Activated CD8-positive, alpha-beta memory T cell treated with anti-CD3 and anti-CD28 coated beads, Interleukin-2, amount 10 ng/mL, durations not matched to agents 7 days and 5 days (primary cell): ENCODE results near the gene TARBP1. TPM values are rescaled to one million over a fixed set of nuclear protein-coding genes. Genes with fewer than 3 reads are reported as not detected.
A peak's percentile ranks its signal among the peaks of the same experiment; 100 is the strongest.

Experiments used
- ATAC-seq: fragments of 150-1000 bp; cut with Tn5 transposase; one replicate; pipeline ENCODE4 v1.10.0; 2021; ENCODE audit warnings: moderate library complexity
- CTCF ChIA-PET: fragments of 350-600 bp; sonication (Branson Sonifier 250); formaldehyde crosslinking; loops from one replicate; lab custom pipeline; 2021; ENCODE audit warnings: antibody characterized with exemption; lab: Charles Lee
- DNase-seq: peaks from one replicate; pipeline ENCODE4 v3.0.0-alpha.2; 2020
- H3K27ac Mint-ChIP-seq: one replicate; pipeline ENCODE4 v1.8.0; 2021; ENCODE audit warnings: mild to moderate bottlenecking, mixed read lengths
- H3K27me3 Mint-ChIP-seq: one replicate; pipeline ENCODE4 v1.8.0; 2021; ENCODE audit warnings: mixed read lengths
- H3K36me3 Mint-ChIP-seq: one replicate; pipeline ENCODE4 v1.8.0; 2021; ENCODE audit warnings: mild to moderate bottlenecking, mixed read lengths
- H3K4me1 Mint-ChIP-seq: one replicate; pipeline ENCODE4 v1.8.0; 2021; ENCODE audit warnings: mixed read lengths
- H3K4me3 Mint-ChIP-seq: one replicate; pipeline ENCODE4 v1.8.0; 2021; ENCODE audit warnings: mild to moderate bottlenecking, moderate library complexity, mixed read lengths
- H3K9me3 Mint-ChIP-seq: one replicate; pipeline ENCODE4 v1.8.0; 2022; ENCODE audit warnings: low read depth, mixed read lengths
- total RNA-seq, 2 experiments: library from RNA; stranded (reverse); gene quantifications; one replicate each; pipeline ENCODE4 v1.2.3, GENCODE V29; 2021

The TARBP1 gene
- total RNA-seq, 2 experiments from 2014 or later = 40.0 to 44.9 TPM

DNA sequence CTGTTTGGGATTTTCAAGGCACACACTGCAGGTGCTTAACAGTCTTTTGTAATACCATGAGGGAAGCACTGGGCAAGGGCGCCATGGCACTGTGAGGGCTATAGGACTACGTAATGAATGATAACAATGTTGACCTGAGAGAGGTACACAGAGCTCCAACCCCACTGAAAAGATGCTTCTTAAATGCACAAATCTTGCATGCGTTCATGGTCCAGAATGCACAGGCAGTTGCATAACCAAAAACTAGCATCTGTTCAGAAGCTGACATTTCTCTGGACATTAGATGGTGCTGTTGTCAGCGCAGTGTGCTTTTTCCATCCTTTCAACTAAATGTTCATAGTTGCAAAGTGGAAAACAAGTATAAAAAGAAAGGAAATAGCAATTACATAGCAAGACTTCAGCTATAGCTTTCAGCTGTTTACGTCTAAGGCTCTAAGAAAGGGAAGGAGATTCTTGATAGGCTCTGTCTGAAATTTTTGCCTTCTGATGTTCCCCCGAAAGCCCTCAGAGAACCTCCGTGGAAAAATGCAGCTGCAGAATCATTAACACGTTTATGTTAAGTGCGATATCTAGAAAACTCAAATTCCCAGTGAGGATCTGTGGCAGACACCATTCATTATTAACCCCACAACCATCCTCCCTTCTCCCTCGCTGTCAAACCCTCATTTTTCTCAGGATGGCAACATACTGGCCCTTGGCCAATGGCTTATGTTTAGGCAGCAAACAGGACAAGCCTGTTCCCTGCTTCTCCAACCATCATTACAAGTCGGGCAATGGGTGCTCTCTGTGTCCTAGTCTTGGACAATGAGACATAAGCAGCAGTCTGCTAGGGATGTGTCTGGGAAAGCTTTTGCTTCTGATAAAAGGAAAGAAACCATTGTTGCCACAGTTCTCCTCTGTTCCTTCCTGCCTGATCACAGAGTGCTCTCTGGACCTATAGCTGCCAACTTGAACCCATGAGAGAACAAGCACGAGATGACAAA, 8.2 kb upstream of the TARBP1 start:
- peak overlapping the region; percentile 86 for H3K27ac Mint-ChIP-seq
- ATAC-seq = peak; percentile 48

DNA sequence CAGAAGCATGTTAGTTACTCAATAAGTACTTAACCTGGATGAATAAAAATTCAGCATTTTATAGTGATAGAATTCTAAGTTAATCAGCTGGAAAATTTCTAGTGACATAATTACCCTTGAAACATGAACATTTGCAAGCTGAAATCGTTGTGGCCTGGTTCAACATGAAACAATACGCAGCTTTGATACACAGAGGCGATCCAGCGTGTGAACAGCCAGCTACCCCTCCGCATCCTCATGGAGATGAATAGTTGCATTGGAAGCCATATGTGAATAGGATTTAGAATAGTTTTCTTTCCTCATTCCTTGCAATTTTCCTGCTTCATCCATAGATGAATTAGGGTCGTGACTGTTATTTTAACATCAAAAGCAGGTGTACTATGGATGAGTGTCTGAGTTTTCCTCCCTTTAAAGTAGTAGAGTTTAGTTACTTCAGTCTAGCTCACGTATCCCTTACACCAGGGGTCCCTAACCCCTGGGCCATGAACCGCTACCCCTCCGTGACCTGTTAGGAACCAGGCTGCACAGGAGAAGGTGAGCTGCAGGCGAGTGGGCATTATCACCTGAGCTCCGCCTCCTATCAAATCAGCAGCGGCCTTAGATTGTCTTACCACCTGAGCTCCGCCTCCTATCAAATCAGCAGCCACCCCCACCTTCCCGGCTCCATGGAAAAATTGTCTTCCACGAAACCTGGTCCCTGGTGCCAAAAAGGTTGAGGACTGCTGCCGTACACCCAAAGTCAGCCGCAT, 6.2 kb upstream of the TARBP1 start:
- H3K9me3 Mint-ChIP-seq = no peaks in the 10 kb centered on the region

More for the DNA sequence above, 8.2 kb upstream of the TARBP1 start:
- Mint-ChIP-seq H3K27me3 (peaks cover 14% of the 10 kb centered on the region), H3K4me1 (peaks cover 37% of the 10 kb centered on the region), H3K4me3 (no peak overlapping the region), H3K9me3 (no peaks in the 10 kb centered on the region), H3K36me3 (no peaks in the 10 kb centered on the region)
- peak; percentile 60 for DNase-seq
- CTCF ChIA-PET = interaction anchor here (0.6 to 4.1 kb wide), 22 partner anchors 7 to 930 kb away, joined by 3 to 22 read pairs (median 4); no protein-coding TSS in a partner anchor

DNA sequence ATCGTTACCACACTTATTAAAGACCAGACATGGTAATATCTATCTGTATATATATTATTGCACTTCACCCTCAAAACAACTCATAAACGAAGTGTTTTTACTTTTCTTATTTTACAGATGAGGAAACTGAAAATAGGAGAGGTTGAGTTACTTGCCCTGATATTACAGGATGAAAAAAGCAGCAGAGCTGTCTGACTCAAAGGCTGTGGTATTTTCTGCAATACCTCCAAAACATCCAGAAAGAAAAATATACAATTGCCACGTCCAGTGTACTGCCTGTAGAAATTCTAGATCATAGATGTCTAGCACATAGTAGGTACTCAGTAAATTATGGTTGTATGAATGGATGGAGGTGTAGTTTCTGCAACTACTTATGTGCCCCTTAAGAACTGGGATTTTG, 5.2 kb upstream of the TARBP1 start:
- DNase-seq = no peak
- no peak overlapping the region for H3K27ac Mint-ChIP-seq
- H3K4me3 Mint-ChIP-seq = no peak overlapping the region
- H3K9me3 Mint-ChIP-seq = no peaks in the 10 kb centered on the region
- H3K27me3 Mint-ChIP-seq = peaks cover 18% of the 10 kb centered on the region
- no peaks in the 10 kb centered on the region for H3K36me3 Mint-ChIP-seq
- CTCF ChIA-PET = interaction anchor here (0.8 to 4.1 kb wide), 2 partner anchors 600 to 932 kb away, joined by 3 to 19 read pairs; no protein-coding TSS in a partner anchor
- no peak for ATAC-seq
- H3K4me1 Mint-ChIP-seq = peaks cover 27% of the 10 kb centered on the region

More for the DNA sequence above, 6.2 kb upstream of the TARBP1 start:
- no peak for DNase-seq
- no peak overlapping the region for H3K27ac Mint-ChIP-seq
- peaks cover 28% of the 10 kb centered on the region for H3K4me1 Mint-ChIP-seq
- CTCF ChIA-PET = interaction anchor here (0.8 to 4.1 kb wide), 5 partner anchors 11 to 931 kb away, joined by 3 to 22 read pairs (median 19); no protein-coding TSS in a partner anchor
- peaks cover 18% of the 10 kb centered on the region for H3K27me3 Mint-ChIP-seq
- H3K4me3 Mint-ChIP-seq = no peak overlapping the region
- ATAC-seq = no peak
- no peaks in the 10 kb centered on the region for H3K36me3 Mint-ChIP-seq

DNA sequence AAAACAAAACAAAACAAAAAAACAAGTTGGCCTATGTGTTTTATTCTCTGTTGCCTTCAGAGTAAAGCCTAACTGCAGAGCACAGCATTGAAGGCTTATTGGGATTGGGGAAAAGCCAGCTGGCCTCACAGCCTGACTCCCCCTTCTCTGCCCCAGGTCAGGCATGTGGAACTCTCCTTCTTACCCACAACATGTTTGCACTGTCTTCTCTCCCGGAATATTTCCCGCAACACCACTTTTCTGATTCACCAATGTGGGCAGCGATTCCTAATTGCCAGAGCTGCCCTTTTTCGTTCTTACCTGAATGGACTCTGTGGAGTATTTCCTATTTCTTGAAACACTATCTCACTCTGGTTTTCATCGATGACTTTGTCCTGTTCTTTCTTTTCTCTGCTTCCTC, 2.8 kb upstream of the TARBP1 start:
- no peaks in the 10 kb centered on the region for H3K36me3 Mint-ChIP-seq
- no peak for DNase-seq
- H3K27me3 Mint-ChIP-seq = peaks cover 18% of the 10 kb centered on the region
- CTCF ChIA-PET = interaction anchor here (0.8 kb wide), 1 partner anchor 844 kb away, joined by 3 read pairs; no protein-coding TSS in a partner anchor
- peaks cover 17% of the 10 kb centered on the region for H3K4me1 Mint-ChIP-seq
- H3K4me3 Mint-ChIP-seq = no peak overlapping the region
- ATAC-seq = no peak
- no peak overlapping the region for H3K27ac Mint-ChIP-seq
- H3K9me3 Mint-ChIP-seq = no peaks in the 10 kb centered on the region

DNA sequence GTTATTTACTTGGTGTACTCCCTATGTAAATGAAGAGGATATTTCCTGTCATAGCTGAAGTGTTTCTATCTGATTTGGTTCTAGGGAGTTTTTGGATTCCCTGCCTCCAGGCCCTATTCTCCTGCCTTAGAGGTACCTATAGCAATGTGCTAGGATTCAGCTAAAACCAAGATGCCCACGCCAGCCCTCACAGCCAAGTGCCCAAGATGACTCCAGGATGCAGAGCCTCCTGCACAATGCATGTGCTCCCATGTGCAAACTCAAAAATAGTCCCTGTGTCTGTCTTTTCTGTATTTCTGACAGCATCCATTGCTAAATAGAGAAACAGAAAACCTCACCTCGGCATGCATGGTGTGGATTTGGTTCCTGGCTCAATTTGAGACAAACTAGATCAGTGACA, 887 bp upstream of the TARBP1 start:
- CTCF ChIA-PET = interaction anchor here (1.0 to 1.9 kb wide), 5 partner anchors 8 to 122 kb away, joined by 3 to 6 read pairs (median 3); no protein-coding TSS in a partner anchor
- Mint-ChIP-seq H3K27me3 (peaks cover 18% of the 10 kb centered on the region), H3K36me3 (peaks cover 6% of the 10 kb centered on the region), H3K9me3 (no peaks in the 10 kb centered on the region), H3K4me1 (peaks cover 33% of the 10 kb centered on the region), H3K27ac (no peak overlapping the region), H3K4me3 (no peak overlapping the region)
- ATAC-seq = no peak
- DNase-seq = no peak

DNA sequence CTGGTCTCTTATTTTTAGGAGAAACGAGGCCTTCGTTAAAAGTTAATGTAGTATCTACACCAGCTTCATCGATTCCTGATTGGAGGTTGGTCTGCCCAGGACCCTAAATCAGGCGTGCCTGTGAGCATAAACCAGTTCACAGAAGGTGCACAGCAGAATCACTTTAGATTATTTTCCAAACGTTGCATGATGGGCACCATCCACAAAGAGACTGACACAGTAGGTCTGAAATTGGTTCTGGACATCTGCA, 256 bp upstream of the TARBP1 start:
- Mint-ChIP-seq H3K4me3 (peak overlapping the region; percentile 65), H3K9me3 (no peaks in the 10 kb centered on the region), H3K27me3 (peaks cover 18% of the 10 kb centered on the region), H3K27ac (peak overlapping the region; percentile 66), H3K4me1 (peaks cover 39% of the 10 kb centered on the region), H3K36me3 (peaks cover 8% of the 10 kb centered on the region)
- DNase-seq = no peak
- no peak for ATAC-seq
- CTCF ChIA-PET = interaction anchor here (0.8 to 1.9 kb wide), 6 partner anchors 8 to 122 kb away, joined by 3 to 6 read pairs (median 4); no protein-coding TSS in a partner anchor

DNA sequence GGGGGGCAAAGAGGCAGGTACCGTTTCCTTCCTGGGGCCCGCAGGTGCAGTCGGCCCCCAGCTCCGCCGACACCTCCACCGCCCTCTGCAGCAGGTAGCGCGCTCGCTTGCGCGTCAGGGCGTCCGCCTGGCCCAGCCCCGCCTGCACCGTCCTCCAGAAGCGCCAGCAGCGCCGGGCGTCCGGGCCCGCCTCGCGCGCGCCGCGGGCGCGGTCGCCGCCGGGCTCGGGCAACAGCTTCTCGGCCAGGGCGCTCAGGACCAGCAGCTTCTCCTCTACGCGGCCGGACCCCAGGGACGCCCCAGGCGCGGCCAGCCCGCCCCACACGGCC, 863 bp downstream of the TARBP1 start:
- CTCF ChIA-PET = interaction anchor here (0.7 to 1.9 kb wide), 5 partner anchors 9 to 605 kb away, joined by 3 to 9 read pairs (median 4); partner anchors contain the start of gene COA6
- peak; percentile 81 for DNase-seq
- H3K27me3 Mint-ChIP-seq = peaks cover 14% of the 10 kb centered on the region
- ATAC-seq = peak; percentile 84
- H3K4me1 Mint-ChIP-seq = peaks cover 48% of the 10 kb centered on the region
- no peaks in the 10 kb centered on the region for H3K9me3 Mint-ChIP-seq
- peak overlapping the region; percentile 80 for H3K4me3 Mint-ChIP-seq
- peaks cover 8% of the 10 kb centered on the region for H3K36me3 Mint-ChIP-seq
- H3K27ac Mint-ChIP-seq = peak overlapping the region; percentile 77

DNA sequence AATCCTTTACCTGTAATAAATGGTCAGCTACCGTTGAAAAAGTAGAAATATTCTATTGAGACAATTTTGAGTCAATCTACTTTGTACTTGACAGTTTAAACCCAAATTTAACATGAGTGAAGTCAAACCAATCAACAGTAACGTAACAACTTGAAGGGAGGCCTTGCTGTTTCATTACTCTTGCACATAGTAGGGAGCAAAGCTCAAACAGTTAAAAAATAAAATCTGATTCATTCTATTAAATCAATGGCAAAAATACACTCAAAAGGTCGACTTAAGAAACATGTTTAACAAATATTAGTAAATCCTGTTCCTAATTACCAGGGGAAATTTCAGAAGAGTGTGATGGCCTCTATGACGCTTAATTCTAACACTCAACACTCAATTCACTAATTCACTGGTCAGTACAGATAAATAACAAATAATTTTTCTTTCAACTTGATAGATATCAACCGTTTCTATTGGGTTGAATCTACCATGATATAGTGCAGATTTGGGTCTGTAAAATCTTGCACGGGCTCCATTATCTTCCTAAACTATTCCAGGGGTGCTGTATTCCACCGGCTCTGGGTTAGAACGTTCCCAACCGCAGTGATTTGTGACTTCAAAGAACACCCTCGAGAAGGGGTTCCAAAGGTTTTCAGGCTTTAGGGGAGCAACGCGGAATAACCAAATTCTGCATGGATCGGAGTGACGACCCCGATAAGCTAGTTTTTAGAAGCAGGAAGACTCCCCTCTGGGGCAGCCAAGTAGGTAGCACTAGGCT, 1.4 kb downstream of the TARBP1 start:
- CTCF ChIA-PET = interaction anchor here (0.7 to 1.9 kb wide), 5 partner anchors 10 to 606 kb away, joined by 3 to 9 read pairs (median 4); partner anchors contain the start of gene COA6
- peaks cover 53% of the 10 kb centered on the region for H3K4me1 Mint-ChIP-seq

DNA sequence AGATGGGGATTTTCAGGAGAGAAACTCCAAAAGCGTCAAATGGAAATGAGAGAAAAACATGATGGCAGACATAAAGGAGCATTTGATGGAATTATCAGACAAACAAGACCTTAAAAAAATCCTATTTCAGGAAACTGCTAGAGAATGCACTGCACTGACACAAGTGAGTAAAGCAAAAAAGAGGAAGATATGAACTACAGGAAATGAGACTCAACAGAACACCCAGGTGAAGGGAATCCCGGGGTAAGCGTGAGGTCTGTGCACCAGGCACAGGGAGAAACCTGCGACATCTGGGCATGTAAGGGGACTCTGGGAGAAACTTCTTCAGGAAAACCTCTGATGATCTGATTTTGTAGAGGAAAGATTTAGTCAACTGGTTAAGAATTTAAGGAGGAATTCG, 2.8 kb downstream of the TARBP1 start:
- DNase-seq = no peak
- no peak for ATAC-seq
- Mint-ChIP-seq H3K4me1 (peaks cover 55% of the 10 kb centered on the region), H3K9me3 (no peaks in the 10 kb centered on the region), H3K36me3 (peaks cover 8% of the 10 kb centered on the region), H3K27ac (peak overlapping the region; percentile 73), H3K27me3 (no peaks in the 10 kb centered on the region), H3K4me3 (peak overlapping the region; percentile 55)
- CTCF ChIA-PET = no interaction called here

More for the DNA sequence above, 1.4 kb downstream of the TARBP1 start:
- Mint-ChIP-seq H3K9me3 (no peaks in the 10 kb centered on the region), H3K27me3 (peaks cover 9% of the 10 kb centered on the region), H3K36me3 (peaks cover 8% of the 10 kb centered on the region), H3K4me3 (peak overlapping the region; percentile 80), H3K27ac (peak overlapping the region; percentile 77)
- DNase-seq (no peak), ATAC-seq (no peak)

DNA sequence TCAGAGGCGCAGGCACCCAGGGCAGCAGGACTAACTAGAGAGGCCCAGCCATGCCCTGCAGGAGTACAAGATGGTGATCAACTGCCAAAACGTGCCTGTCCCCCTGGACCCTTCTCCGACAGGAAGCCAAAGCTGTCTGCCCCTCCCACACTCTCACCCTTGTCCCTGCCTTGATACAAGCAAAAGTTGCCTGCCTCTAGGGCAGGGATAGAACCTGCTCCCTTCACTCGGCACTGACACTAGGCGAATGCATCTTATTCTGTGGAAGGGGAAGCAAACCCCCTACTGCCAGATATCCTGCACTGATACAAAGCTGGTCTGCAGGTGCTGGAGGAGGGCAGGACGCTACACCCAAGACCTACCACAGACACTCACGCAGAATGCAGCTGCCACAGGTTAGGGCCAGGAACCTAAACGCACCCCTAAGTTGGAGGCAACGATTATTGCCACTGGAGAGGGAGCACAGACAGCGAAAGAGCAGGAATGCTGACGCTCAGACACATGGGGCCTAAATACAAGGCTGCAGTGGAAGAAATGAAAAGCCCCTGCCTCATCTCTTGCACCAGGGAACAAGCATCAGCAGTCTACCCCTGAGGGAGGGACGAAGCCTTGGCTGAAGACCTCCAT, 3.7 kb downstream of the TARBP1 start:
- Mint-ChIP-seq H3K4me3 (no peak overlapping the region), H3K9me3 (no peaks in the 10 kb centered on the region), H3K27ac (no peak overlapping the region), H3K36me3 (peaks cover 12% of the 10 kb centered on the region), H3K4me1 (peaks cover 55% of the 10 kb centered on the region), H3K27me3 (no peaks in the 10 kb centered on the region)
- no peak for ATAC-seq
- DNase-seq = no peak
- CTCF ChIA-PET = interaction anchor here (0.6 kb wide), 1 partner anchor 28 kb away, joined by 3 read pairs; no protein-coding TSS in a partner anchor

DNA sequence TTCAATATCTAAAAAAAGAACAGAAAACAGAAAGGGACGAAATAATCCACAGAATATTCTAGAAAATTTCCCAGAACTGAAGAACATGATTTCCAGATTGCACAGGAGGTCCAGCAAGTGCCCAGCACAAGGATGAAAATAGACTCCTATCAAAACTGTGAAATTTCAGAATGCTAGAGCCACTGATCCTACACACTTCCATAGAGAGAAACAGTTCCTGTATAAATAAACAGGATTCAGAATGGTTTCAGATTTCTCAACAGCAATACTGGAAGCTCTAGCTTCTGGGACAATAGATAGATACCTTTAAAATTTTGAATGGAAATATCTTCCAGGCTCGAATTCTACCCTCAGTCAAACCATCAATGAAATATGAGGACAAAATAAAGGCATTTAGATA, 4.6 kb downstream of the TARBP1 start:
- H3K4me3 Mint-ChIP-seq = no peak overlapping the region
- no peaks in the 10 kb centered on the region for H3K9me3 Mint-ChIP-seq
- H3K27me3 Mint-ChIP-seq = no peaks in the 10 kb centered on the region
- peaks cover 52% of the 10 kb centered on the region for H3K4me1 Mint-ChIP-seq
- no peak for ATAC-seq
- H3K36me3 Mint-ChIP-seq = peaks cover 18% of the 10 kb centered on the region
- CTCF ChIA-PET = interaction anchor here (1.0 kb wide), 1 partner anchor 13 kb away, joined by 3 read pairs; no protein-coding TSS in a partner anchor
- H3K27ac Mint-ChIP-seq = peak overlapping the region; percentile 4
- DNase-seq = no peak

DNA sequence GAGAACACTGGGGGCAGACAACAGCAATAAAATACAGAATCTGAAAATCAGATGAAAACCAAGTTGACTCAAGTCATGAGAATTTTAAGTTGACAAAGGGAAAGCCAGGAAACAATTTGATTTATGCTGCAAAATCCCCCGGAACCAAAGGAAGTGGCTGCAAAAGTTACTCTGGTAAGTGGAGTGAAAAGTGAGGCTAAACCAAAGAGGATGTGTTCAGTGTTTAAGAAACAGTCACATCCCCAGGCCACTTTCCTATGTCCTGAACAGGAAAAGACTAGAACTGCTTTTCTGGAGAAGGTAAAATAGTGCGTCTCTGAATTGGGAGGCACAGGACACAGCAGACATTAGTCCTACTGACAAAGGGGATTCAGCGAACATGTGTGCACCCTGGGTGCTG, 5.9 kb downstream of the TARBP1 start:
- no peak for ATAC-seq
- Mint-ChIP-seq H3K27me3 (no peaks in the 10 kb centered on the region), H3K4me3 (no peak overlapping the region), H3K36me3 (peaks cover 24% of the 10 kb centered on the region), H3K9me3 (no peaks in the 10 kb centered on the region), H3K4me1 (peaks cover 48% of the 10 kb centered on the region), H3K27ac (peak overlapping the region; percentile 58)
- CTCF ChIA-PET = interaction anchor here (1.0 kb wide), 1 partner anchor 9 kb away, joined by 3 read pairs; no protein-coding TSS in a partner anchor
- DNase-seq = no peak
